Calu3 (cell line): ENCODE results near the gene DLGAP4. TPM values are rescaled to one million over a fixed set of nuclear protein-coding genes. Genes with fewer than 3 reads are reported as not detected.
A peak's percentile ranks its signal among the peaks of the same experiment; 100 is the strongest.

Experiments
- BruUV-seq: library from RNA; stranded (reverse); fragments of 400-500 nt; replicated peaks from 2 replicates; lab custom pipeline; 2021; lab: Mats Ljungman, UMichigan
- CTCF ChIA-PET: fragments of 300-600 bp; sonication (Branson Sonifier 250); formaldehyde crosslinking; loops from one replicate; lab custom pipeline; 2022; ENCODE audit warnings: antibody characterized with exemption; lab: Charles Lee
- DNase-seq: peaks from one replicate; pipeline ENCODE4 v3.0.0; 2022
- H3K27ac Mint-ChIP-seq: one replicate; pipeline ENCODE4 v1.8.0; 2022; ENCODE audit warnings: mixed read lengths; ENCODE audit not compliant: unreplicated experiment
- H3K27me3 Mint-ChIP-seq: one replicate; pipeline ENCODE4 v1.8.0; 2022; ENCODE audit warnings: mixed read lengths; ENCODE audit not compliant: unreplicated experiment
- H3K36me3 Mint-ChIP-seq: one replicate; pipeline ENCODE4 v1.8.0; 2022; ENCODE audit warnings: mild to moderate bottlenecking, moderate library complexity, mixed read lengths; ENCODE audit not compliant: insufficient read depth, unreplicated experiment
- H3K4me1 Mint-ChIP-seq: one replicate; pipeline ENCODE4 v1.8.0; 2022; ENCODE audit warnings: mild to moderate bottlenecking, low read depth, mixed read lengths; ENCODE audit not compliant: unreplicated experiment
- H3K4me3 Mint-ChIP-seq: one replicate; pipeline ENCODE4 v1.8.0; 2022; ENCODE audit warnings: mild to moderate bottlenecking, low read depth, moderate library complexity, mixed read lengths; ENCODE audit not compliant: unreplicated experiment
- H3K9me3 Mint-ChIP-seq: one replicate; pipeline ENCODE4 v1.8.0; 2022; ENCODE audit warnings: low read depth, mixed read lengths; ENCODE audit not compliant: unreplicated experiment
- intact Hi-C: fragments of 100-400 bp; cut with micrococcal nuclease; formaldehyde crosslinking; loops from one replicate; pipeline ENCODE4 v1.10.0; 2022; ENCODE audit not compliant: unreplicated experiment
- total RNA-seq: library from RNA; stranded (reverse); gene quantifications from 2 replicates; pipeline ENCODE4 v1.2.3, GENCODE V29; 2022
- TF ChIP-seq, protein P1 (sequence below): fragments of 200-600 bp; IDR thresholded peaks from one replicate; pipeline ENCODE4 v1.8.0; 2022; ENCODE audit warnings: antibody characterized with exemption; ENCODE audit not compliant: unreplicated experiment

Gene DLGAP4
- total RNA-seq, 1 experiment from 2014 or later: 66.4 TPM

DNA sequence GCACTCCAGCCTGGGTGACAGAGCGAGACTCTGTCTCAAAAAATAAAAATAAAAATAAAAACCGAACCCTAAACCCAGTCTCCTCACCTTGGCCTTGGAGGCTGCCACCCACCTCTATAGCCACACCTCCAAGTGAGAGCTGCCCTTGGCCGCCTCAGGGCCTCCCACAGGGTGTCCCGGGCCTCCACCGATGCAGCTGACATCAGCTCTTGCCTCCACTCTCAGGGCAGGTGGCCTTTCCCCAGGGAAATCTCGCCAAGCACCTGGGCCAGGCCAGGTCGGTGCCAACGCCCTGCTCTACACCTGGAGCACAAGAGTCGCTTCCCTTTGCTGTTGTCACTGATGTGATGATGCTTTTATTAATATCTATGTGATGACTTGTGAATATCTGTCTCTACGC, 226.2 kb downstream of the DLGAP4 start:
- Mint-ChIP-seq H3K4me3 (no peak overlapping the region), H3K36me3 (peaks cover 11% of the 10 kb centered on the region), H3K27ac (peak overlapping the region; percentile 22), H3K27me3 (no peaks in the 10 kb centered on the region), H3K9me3 (no peaks in the 10 kb centered on the region), H3K4me1 (no peaks in the 10 kb centered on the region)
- no peak for DNase-seq
- CTCF ChIA-PET: no interaction called here
- TF ChIP-seq, protein P1, sequence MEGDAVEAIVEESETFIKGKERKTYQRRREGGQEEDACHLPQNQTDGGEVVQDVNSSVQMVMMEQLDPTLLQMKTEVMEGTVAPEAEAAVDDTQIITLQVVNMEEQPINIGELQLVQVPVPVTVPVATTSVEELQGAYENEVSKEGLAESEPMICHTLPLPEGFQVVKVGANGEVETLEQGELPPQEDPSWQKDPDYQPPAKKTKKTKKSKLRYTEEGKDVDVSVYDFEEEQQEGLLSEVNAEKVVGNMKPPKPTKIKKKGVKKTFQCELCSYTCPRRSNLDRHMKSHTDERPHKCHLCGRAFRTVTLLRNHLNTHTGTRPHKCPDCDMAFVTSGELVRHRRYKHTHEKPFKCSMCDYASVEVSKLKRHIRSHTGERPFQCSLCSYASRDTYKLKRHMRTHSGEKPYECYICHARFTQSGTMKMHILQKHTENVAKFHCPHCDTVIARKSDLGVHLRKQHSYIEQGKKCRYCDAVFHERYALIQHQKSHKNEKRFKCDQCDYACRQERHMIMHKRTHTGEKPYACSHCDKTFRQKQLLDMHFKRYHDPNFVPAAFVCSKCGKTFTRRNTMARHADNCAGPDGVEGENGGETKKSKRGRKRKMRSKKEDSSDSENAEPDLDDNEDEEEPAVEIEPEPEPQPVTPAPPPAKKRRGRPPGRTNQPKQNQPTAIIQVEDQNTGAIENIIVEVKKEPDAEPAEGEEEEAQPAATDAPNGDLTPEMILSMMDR: no peak
- intact Hi-C loops: no loop called here
- BruUV-seq: no TSS peak

DNA sequence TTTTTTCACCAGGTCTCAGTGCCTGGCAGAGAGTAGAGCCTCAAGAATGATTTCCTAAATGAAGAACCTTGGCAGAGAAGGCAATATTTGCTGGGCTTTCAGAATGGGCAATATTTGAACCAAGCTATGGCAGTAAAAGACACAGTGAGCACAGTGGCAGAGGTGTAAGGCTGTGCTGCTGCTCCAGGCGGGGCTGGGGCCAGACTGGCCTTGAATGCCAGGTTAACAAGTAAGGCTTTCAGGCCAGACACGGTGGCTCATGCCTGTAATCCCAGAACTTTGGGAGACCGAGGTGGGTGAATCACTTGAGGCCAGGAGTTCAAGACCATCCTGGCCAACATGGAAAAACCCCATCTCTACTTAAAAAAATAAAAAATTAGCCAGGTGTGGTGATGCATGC, 226.7 kb downstream of the DLGAP4 start:
- Mint-ChIP-seq H3K36me3 (peaks cover 7% of the 10 kb centered on the region), H3K9me3 (no peaks in the 10 kb centered on the region), H3K27me3 (no peaks in the 10 kb centered on the region), H3K27ac (peak overlapping the region; percentile 22), H3K4me1 (no peaks in the 10 kb centered on the region), H3K4me3 (no peak overlapping the region)
- BruUV-seq: no TSS peak
- TF ChIP-seq, protein P1: no peak
- intact Hi-C loops: no loop called here
- CTCF ChIA-PET: no interaction called here
- DNase-seq: no peak

DNA sequence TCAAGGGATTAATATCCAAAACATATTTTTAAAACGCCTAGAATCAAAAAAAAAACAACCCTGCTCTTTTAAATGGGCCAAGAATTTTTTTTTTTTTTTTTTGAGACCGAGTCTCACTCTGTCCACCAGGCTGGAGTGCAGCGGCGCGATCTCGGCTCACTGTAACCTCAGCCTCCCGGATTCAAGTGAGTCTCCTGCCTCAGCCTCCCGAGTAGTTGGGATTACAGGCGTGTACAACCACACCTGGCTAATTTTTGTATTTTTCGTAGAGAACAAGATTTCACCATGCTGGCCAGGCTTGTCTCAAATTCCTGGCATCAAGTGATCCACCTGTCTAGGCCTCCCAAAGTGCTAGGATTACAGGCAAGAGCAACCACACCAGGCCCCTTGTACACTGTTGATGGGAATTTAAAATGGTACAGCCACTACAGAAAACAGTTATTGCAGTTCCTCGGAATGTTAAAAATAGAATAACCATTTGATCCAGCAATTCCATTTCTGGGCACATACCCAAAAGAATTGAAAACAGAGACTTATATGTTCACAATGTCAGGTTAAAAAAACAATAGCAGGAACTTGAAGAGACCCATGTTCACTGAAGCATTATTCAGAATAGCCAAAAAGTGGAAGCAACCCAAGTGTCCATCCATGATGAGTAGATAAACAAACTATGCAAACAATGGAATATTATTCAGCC, 232.0 kb downstream of the DLGAP4 start:
- no peaks in the 10 kb centered on the region for H3K27me3 Mint-ChIP-seq
- no peak overlapping the region for H3K4me3 Mint-ChIP-seq
- DNase-seq: no peak
- BruUV-seq: no TSS peak
- peaks cover 3% of the 10 kb centered on the region for H3K36me3 Mint-ChIP-seq
- H3K9me3 Mint-ChIP-seq: no peaks in the 10 kb centered on the region
- H3K4me1 Mint-ChIP-seq: no peaks in the 10 kb centered on the region
- intact Hi-C loops: no loop called here
- H3K27ac Mint-ChIP-seq: no peak overlapping the region
- CTCF ChIA-PET: interaction anchor here (0.7 kb wide), 2 partner anchors 11 to 185 kb away, joined by 4 to 6 read pairs; no protein-coding TSS in a partner anchor
- TF ChIP-seq, protein P1: no peak

DNA sequence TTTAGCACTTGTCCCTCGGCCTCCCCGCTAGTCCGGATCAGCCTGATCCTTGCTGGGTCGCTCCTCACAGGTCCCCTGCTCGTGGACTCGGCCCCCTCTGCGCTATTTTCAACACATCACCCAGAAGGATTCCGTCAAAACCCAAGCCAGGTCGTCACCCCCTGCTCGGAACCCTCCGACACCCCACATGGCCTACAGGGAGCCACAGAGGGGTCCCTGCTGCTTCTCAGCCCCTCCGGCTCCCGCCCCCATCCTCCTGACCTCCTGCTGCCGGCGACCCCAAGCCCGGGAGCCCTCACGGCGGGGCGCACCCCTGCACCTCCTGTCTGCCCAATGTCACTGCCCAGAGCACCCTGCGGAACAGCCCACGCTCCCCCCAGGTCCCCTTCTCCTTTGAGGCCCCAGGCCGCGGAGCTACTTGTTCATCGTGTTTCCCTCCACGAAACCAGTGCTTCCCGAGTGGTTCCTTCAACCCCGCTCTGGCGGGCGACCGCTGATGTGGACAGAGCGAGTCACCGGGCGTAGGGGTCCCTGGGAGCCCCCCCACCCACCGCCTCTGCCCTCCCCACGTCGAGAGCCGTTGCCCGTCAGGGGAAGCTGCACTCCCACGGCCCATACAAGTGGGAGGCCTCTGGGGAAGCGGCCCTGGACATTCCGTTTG, 234.5 kb downstream of the DLGAP4 start:
- Mint-ChIP-seq H3K9me3 (no peaks in the 10 kb centered on the region), H3K27ac (no peak overlapping the region), H3K36me3 (peaks cover 3% of the 10 kb centered on the region), H3K27me3 (no peaks in the 10 kb centered on the region), H3K4me3 (peak overlapping the region; percentile 64), H3K4me1 (no peaks in the 10 kb centered on the region)
- TF ChIP-seq, protein P1: no peak
- intact Hi-C loops: no loop called here
- CTCF ChIA-PET: interaction anchor here (1.6 kb wide), 1 partner anchor 74 kb away, joined by 9 read pairs; no protein-coding TSS in a partner anchor
- BruUV-seq: no TSS peak
- DNase-seq: no peak
